Ramos (cell line): ENCODE measurements around the gene CRHR2.

Experiments
- in situ Hi-C: fragments of 300-500 bp; cut with MboI; formaldehyde crosslinking; loops from one replicate; pipeline ENCODE4 v1.14.3; 2022; ENCODE audit warnings: low sequenced_read_pairs; ENCODE audit not compliant: unreplicated experiment

Gene CRHR2

GRCh38 chr7:30634634-30635201 lies 47.5 kb downstream of the CRHR2 start:
- in situ Hi-C loops = no loop called here

DNA sequence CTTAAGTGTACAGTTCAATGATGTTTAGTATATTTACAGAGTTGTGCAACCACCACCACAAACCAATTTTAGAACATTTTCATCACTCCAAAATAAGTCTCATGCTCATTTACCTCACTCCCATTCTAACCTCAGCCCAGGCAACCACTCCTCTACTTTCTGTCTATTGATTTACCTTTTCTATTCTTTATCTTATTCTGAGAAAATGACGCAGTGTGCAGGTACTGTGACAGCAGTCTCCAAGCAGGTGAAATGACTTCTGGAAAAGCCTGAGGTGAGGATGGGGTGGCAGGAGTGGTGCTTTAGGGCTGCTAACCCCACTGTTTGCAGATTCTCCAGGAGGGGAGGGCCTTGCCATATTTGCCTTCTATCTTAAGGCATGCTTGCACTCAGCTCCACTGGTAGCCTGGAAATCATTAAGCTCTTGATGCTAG lies 48.0 kb downstream of the CRHR2 start:
- in situ Hi-C loops = no loop called here

GRCh38 chr7:30633223-30633622 lies 49.0 kb downstream of the CRHR2 start:
- in situ Hi-C loops = no loop called here

- in situ Hi-C loops = no loop called here
Measured at GRCh38 chr7:30630986-30631385, 51.3 kb downstream of the CRHR2 start.

DNA sequence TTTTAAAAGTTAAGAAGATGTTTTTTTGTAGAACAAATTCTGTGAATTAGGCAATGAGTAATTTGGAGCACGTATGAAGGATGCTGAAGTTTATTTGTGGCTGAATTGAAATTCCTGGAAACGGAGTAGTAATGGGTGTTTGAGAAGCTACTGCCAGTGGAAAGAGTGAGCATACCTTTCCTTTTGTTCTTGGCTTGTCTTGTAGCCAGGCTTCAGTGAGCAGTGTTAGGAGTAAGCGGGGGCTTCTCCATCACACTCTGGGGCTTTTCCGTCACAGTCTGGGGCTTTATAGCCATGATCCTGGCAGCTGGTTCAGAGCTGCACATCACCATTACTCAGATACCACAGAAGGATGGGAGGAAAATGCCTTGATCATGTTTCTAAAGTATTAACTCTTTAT lies 55.2 kb downstream of the CRHR2 start:
- in situ Hi-C loops = no loop called here

- in situ Hi-C loops = no loop called here
Measured at GRCh38 chr7:30625283-30625682, 57.0 kb downstream of the CRHR2 start.

DNA sequence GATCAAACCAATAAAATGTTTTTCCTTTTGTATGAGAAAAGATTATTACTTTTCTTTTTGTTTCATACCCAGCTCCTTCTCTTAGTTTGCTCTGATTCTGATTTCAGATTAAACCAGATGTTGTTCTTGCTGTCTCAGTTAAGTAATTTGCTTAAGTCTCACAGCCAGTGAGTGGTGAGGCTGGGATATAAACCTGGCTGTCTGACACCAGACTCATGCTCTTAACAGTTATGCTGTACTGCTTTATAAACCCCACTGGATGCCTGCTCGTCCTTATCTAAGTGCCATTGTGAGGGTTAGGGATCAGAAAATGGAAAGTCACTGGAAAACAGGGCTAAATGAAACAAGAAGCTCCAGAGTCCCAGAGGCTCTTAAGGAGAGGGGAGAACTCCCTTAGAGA lies 63.3 kb downstream of the CRHR2 start:
- in situ Hi-C loops = no loop called here

DNA sequence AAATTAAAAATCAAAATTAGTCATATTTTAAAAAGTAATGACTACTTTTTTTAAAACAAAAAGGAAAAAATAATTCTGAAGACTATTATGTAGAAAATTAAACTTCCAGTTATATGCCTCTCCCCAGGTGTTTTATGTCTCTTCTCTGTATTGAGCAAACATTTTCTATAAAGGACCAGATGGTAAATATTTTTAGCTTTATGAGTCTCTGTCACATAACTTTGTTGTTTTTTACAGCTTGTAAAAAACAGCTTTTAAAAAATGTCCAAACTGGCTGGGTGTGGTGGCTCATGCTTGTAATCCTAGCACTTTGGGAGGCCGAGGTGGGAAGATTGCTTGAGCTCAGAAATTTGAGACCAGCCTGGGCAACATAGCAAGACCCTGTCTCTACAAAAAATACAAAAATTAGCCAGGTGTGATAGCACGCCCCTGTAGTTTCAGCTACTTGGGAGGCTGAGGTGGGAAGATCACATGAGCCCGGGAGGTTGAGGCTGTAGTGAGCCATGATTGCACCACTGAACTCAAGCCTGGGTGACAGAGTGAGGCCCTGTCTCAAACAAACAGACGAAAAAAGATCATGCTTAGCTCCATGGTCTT lies 64.1 kb downstream of the CRHR2 start:
- in situ Hi-C loops = no loop called here

GRCh38 chr7:30617359-30617758 lies 64.9 kb downstream of the CRHR2 start:
- in situ Hi-C loops = no loop called here

DNA sequence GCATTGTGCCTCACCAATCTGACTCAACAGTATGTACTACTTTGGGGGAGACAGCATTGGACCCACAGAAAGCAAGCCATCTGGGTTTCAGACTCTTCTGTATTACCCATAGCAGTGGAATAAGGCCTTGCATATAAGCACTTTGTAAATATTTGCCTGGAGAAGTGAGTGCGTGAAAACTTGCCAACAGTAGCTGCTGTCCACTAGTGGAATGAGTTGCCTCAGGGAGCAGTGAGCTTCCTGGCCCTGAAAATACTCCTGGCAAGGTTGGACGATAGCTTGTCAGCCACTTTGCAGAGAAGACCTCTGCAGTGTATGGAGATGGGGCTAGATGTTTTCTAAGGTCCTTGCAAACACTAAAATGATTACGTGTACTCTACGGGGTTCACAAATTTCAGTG lies 65.9 kb downstream of the CRHR2 start:
- in situ Hi-C loops = no loop called here

DNA sequence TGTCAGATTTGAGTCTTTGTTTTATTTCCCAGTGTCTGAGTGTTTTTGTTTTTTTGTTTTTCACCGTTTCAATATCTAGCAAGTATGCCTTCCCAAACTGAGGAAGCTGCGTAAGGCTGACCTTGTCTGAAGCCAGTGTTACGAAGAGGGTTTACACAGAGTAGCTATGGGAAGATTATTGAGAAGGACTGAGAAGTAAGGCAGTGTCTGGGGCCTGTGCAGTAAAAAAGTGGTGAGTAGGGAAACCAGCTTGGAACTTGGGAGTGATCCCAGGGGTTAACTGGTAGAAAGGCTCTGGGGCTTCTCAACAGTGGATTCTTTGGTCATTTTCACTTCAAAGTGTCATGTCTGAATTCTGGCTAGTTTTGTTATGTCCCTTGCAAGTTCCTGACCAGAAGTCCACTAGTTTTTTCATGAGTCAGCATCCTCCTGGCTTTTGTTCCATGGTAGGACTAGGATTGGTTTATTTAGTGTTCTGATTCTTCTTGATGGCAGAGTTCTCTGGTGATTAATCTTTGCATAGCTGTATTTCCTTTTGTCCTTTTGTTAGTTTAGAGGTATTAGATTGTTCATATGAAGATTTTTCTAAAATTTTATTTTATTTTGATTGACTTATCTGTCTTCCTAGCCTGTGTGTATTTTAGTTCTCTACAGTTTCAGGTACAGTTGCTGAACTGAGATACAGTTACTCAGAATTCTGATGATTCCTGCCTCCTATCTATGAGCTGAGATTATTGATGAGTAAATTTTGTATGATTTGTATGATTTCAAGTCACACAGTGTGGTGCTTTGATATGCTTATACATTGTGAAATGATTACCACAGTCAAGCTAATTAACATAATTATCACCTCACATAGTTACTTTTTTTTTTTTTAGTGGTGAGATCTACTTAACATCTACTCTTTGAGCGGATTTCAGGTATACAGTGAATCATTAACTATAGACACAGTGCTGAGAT lies 68.6 kb downstream of the CRHR2 start:
- in situ Hi-C loops = no loop called here

DNA sequence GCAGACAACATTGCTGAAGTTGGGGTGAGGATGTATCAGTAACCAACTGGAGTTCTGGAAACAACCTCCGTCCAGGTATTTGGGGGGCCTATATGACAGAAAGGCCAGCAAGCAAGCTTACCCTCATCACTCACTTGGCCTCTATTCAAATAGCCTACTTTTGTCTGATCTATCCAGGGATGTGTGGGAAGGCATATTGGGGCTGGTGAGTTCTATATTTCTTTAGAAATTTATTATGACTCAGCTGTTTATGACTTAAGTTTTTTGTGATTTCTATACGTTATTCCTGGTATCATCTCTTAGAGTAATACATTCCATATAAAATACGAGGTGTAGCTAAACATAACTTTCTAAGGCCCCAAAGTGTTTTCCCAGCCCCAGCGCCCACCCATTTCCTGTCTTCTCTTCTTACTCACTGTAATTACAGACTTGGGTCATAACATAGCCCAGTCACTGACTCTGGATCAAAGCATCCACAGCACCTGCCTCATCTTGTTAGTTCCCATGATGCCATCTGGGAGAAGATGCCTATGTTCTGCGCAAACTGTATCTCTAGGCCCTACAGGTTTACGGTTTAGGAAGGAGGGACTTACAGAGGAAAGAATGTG lies 69.5 kb downstream of the CRHR2 start:
- in situ Hi-C loops = no loop called here

DNA sequence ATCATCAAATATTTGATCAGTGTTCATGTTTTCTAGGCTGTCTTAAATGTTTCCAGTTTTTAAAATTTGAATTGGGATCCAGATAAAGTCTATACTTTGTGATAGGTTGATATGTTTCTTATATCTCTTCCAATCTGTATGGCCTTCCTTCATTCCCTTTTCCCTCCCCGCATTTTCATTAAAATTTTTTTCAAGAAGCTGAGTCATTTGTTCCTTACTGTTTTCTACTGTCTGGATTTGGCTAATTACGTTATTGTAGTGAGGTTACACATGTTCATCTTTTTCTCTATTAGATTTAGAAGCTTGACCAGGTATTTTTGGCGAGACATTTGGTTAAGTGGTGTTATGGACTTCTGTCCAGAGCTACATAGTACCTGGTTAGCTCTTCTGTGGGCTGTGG lies 76.4 kb downstream of the CRHR2 start:
- in situ Hi-C loops = no loop called here

DNA sequence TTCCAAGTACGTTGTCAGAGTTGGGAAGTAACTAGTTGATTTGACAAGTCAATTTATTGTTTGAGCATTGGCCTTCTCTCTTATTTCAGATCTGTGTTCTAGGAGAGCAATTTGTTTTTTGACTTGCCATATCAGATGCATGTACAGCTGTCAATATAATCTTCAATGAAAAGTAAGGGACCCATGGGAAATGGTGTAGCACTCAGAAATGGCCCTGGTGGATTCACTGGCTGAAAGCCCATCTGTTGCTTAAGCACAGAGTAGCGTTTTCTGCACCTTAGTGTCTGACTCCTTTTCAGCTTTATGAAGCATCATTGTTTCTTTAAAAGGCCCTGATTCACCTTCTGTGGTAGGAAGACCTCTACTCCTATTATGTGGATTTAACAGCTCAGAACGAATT lies 77.4 kb downstream of the CRHR2 start:
- in situ Hi-C loops = no loop called here
